NCI-H2196 treated with DMSO at 0.1 percent for 48 hours (cell line): ENCODE measurements around the gene VAPA.
"Not testable (repeated sequence)": the region's sequence is repeated elsewhere in the genome, so short reads cannot be mapped to it uniquely, and the experiment has no call there.

Experiments
- DNase-seq: peaks from one replicate; lab custom pipeline; 2025; ENCODE audit not compliant: unreplicated experiment; lab: John Stamatoyannopoulos, UW

VAPA gene

GRCh38 chr18:9912285-9912684 lies 1.5 kb upstream of the VAPA start:
- DNase-seq = not testable (repeated sequence)

GRCh38 chr18:9913151-9913525 lies 678 bp upstream of the VAPA start:
- DNase-seq = no peak

GRCh38 chr18:9914334-9914583 lies 443 bp downstream of the VAPA start:
- no peak for DNase-seq

GRCh38 chr18:9914584-9915290 lies 921 bp downstream of the VAPA start:
- DNase-seq = peak; percentile 34

GRCh38 chr18:9915291-9916076 lies 1.7 kb downstream of the VAPA start:
- DNase-seq = no peak

GRCh38 chr18:9916077-9916639 lies 2.3 kb downstream of the VAPA start:
- no peak for DNase-seq

GRCh38 chr18:9916808-9917207 lies 3.0 kb downstream of the VAPA start:
- DNase-seq = no peak

GRCh38 chr18:9918016-9918680 lies 4.3 kb downstream of the VAPA start:
- DNase-seq = no peak

GRCh38 chr18:9919564-9920232 lies 5.9 kb downstream of the VAPA start:
- no peak for DNase-seq

GRCh38 chr18:9922592-9923311 lies 8.9 kb downstream of the VAPA start:
- DNase-seq = no peak

- DNase-seq = no peak
These were observed 10.6 kb downstream of the VAPA start for GRCh38 chr18:9924371-9924943.

- DNase-seq = no peak
These were observed 11.6 kb downstream of the VAPA start for GRCh38 chr18:9925369-9925768.

- no peak for DNase-seq
These were observed 12.0 kb downstream of the VAPA start for GRCh38 chr18:9925795-9926194.

GRCh38 chr18:9926223-9926894 lies 12.5 kb downstream of the VAPA start:
- DNase-seq = no peak

- DNase-seq = no peak
These were observed 13.2 kb downstream of the VAPA start for GRCh38 chr18:9926977-9927376.

- no peak for DNase-seq
These were observed 13.7 kb downstream of the VAPA start for GRCh38 chr18:9927392-9928063.

- DNase-seq = no peak
These were observed 14.9 kb downstream of the VAPA start for GRCh38 chr18:9928646-9929259.

GRCh38 chr18:9930299-9930884 lies 16.6 kb downstream of the VAPA start:
- DNase-seq = no peak

GRCh38 chr18:9931146-9931545 lies 17.3 kb downstream of the VAPA start:
- DNase-seq = no peak
